Measurements from ENCODE around the gene WNT3. TPM values are rescaled to one million over a fixed set of nuclear protein-coding genes. Genes with fewer than 3 reads are reported as not detected.

WNT3 gene
- total RNA-seq, 4 donors from 2014 or later: 26.7 to 57.9 (median 46.6) TPM

DNA sequence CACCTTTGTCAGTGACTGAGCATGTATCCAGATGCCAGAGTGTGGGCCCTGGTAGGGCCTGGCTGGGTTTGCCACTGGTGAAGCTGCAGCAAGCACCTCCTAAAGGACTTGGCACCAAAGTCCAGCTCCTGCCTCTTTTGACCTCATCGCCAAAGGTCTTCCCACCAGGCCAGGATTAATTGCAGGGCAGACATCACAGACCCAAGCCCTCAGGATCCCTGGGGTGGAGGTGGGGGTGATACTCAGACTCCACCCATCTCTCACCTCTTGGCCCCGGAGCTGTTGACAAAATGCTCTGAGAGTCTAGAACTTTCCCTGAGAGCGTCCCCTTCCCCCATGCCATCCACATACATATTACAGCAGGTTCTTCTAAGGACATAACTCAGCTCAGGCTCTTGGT, 4.6 kb downstream of the WNT3 start:
- no peak for TF ChIP-seq POLR2A (IDR thresholded peaks at IDR 0.05)
- TF ChIP-seq CTCF (IDR thresholded peaks at IDR 0.05): no peak
- intact Hi-C loops (cut with DNase I; ENCODE audit: low total_unique reads): no loop called here
- WGBS, 2 donors: 55 to 67% methylated on average over 3 of the region's 3 CpGs

GRCh38 chr17:46812624-46813318, 5.7 kb downstream of the WNT3 start:
- WGBS, 2 donors: 33 to 49% methylated on average over 6 of the region's 6 CpGs
- TF ChIP-seq POLR2A (IDR thresholded peaks at IDR 0.05): no peak
- no peak for TF ChIP-seq CTCF (IDR thresholded peaks at IDR 0.05)
- H3K4me3 ChIP-seq (ENCODE audit: low read depth, poor library complexity, severe bottlenecking): no peak overlapping the region
- intact Hi-C loops (cut with DNase I; ENCODE audit: low total_unique reads): no loop called here
- DNase-seq (ENCODE audit: low spot score in 2 of 2): no peak

More for the DNA sequence above, 4.6 kb downstream of the WNT3 start:
- H3K4me3 ChIP-seq (ENCODE audit: low read depth, poor library complexity, severe bottlenecking): no peak overlapping the region
- DNase-seq (ENCODE audit: low spot score in 2 of 2): no peak

DNA sequence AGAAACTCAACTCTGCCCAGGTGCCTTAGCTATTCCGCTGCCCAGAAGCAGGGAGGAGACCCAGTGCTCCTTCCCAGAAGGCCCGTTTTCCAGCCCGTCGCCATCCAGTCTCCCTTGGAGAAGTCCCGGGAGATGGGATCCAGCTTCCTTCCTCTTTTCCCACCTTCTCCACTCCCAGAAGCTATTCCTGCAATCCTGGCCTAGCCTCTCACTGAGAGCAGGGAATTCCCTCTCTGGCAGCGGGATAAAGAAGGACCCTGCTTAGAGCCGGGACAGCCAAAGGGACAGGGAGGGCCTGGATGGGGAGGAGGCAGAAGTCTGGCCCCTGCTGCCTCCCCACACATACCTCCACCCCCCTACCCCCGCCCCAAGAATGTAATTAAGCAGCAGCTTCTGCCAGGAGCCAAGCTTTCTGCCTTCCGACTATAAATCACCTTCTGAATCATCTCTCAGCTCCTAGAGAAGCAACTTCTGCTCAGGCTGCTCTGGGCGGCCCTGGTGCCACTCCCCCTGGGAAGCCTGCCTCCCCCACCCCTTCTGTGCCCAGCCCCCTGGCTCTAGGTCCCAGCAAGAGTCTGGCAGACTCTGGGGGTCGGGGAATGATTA, 6.4 kb downstream of the WNT3 start:
- TF ChIP-seq POLR2A (IDR thresholded peaks at IDR 0.05): no peak
- TF ChIP-seq CTCF (IDR thresholded peaks at IDR 0.05): no peak
- no peak for DNase-seq (ENCODE audit: low spot score in 2 of 2)
- H3K4me3 ChIP-seq (ENCODE audit: low read depth, poor library complexity, severe bottlenecking): no peak overlapping the region
- 23 to 29% methylated on average over 11 of the region's 11 CpGs for WGBS, 2 donors
- intact Hi-C loops (cut with DNase I; ENCODE audit: low total_unique reads): no loop called here

DNA sequence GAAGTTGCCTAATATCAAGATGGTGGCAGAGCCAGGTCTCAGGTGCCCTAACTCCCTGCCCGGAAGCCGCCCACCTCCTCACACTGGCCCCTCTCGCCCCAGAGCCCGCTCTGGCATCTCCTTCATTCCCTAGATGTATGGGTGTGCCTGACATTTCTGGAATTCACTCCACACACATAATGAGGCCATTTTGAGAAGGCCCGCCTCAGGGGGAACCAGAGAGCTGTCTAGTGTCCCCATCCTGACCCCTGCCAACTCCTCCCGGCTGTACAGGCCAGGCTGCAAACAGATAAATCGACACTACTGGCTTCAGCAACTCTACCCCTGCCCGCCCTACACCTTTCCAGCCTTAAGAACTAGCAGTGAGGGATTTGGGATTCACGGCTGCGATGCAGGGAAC, 7.7 kb downstream of the WNT3 start:
- intact Hi-C loops (cut with DNase I; ENCODE audit: low total_unique reads): loop anchor here (1.0 kb wide), 1 partner anchor 47 kb away; no protein-coding TSS in a partner anchor
- no peak for DNase-seq (ENCODE audit: low spot score in 2 of 2)
- TF ChIP-seq CTCF (IDR thresholded peaks at IDR 0.05) (no peak), POLR2A (IDR thresholded peaks at IDR 0.05) (no peak)
- no peak overlapping the region for H3K4me3 ChIP-seq (ENCODE audit: low read depth, poor library complexity, severe bottlenecking)
- 74 to 76% methylated on average over 10 of the region's 10 CpGs for WGBS, 2 donors

DNA sequence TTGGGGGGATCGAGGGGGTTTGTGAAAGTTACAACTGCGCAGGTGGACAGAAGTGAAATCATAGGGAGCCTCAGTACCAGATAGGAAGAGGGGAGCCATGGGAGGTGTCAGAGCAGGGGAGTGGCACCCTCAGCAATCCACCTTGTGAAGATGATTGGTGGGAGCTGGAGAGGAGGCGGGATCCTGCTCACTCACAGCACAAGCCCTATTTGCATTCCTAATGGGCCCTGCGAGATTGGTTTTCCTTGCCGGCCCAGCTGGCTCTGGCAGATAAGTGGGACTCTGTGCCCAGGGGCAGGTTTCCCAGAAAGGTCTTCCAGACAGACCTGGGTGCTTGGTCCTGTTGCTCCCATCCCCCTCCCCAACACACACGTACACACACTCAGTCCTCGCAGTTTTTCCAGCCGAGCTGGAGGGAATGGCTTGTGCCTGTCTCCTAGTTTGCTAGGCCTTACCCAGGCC, 9.4 kb downstream of the WNT3 start:
- intact Hi-C loops (cut with DNase I; ENCODE audit: low total_unique reads): no loop called here
- TF ChIP-seq POLR2A (IDR thresholded peaks at IDR 0.05) (no peak), CTCF (IDR thresholded peaks at IDR 0.05) (no peak)
- H3K4me3 ChIP-seq (ENCODE audit: low read depth, poor library complexity, severe bottlenecking): no peak overlapping the region
- DNase-seq (ENCODE audit: low spot score in 2 of 2): no peak
- 59 to 63% methylated on average over 8 of the region's 8 CpGs for WGBS, 2 donors

All from lower leg skin (tissue), 4 donors.